Vagina (tissue), 2 donors: ENCODE measurements around the gene ARHGAP42.

Experiments used
- POLR2A ChIP-seq, 2 donors: fragments of 450-650 bp; IDR thresholded peaks; one replicate each; pipeline ENCODE4 v1.6.1; 2017; ENCODE audit warnings: antibody characterized with exemption in 2 of 2, mild to moderate bottlenecking in 2 of 2, moderate library complexity in 2 of 2
- POLR2AphosphoS5 ChIP-seq, 2 donors: sonication (generic); formaldehyde crosslinking; IDR thresholded peaks; one replicate each; pipeline ENCODE4 v1.9.0; 2017; ENCODE audit warnings: antibody characterized with exemption in 2 of 2, mild to moderate bottlenecking in 2 of 2, low read depth in 1 of 2; ENCODE audit not compliant: insufficient read depth in 1 of 2
- TF ChIP-seq, protein P1 (sequence below), 3 experiments: fragments of 450-650 bp in 2 of 3; fragments of 200-600 bp in 1 of 3; sonication (generic) in 1 of 3; IDR thresholded peaks; one replicate each; pipeline ENCODE4 v1.5.1; 2017 to 2019; ENCODE audit warnings: antibody characterized with exemption in 3 of 3, mild to moderate bottlenecking in 2 of 3, moderate library complexity in 2 of 3

DNA sequence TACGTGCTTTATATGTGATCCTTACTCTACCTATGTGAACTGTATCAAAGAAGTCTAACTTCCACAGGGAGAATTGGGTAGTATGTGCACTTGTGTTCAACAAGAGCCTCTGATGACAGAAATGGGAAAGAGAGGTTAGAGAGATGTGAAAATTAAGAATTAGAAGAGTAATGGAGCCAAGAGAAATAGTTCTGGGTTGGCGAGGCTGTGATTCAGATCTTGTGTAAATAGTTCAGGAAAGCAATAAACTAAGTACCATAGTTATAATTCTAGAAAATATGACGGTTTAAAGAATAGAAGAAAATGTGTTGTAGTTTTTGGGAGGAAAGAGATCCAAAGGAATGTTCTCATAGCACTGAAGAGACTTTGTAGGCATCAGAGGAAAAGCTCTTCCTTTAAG lies 112.4 kb downstream of the ARHGAP42 start:
- TF ChIP-seq, protein P1, sequence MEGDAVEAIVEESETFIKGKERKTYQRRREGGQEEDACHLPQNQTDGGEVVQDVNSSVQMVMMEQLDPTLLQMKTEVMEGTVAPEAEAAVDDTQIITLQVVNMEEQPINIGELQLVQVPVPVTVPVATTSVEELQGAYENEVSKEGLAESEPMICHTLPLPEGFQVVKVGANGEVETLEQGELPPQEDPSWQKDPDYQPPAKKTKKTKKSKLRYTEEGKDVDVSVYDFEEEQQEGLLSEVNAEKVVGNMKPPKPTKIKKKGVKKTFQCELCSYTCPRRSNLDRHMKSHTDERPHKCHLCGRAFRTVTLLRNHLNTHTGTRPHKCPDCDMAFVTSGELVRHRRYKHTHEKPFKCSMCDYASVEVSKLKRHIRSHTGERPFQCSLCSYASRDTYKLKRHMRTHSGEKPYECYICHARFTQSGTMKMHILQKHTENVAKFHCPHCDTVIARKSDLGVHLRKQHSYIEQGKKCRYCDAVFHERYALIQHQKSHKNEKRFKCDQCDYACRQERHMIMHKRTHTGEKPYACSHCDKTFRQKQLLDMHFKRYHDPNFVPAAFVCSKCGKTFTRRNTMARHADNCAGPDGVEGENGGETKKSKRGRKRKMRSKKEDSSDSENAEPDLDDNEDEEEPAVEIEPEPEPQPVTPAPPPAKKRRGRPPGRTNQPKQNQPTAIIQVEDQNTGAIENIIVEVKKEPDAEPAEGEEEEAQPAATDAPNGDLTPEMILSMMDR (IDR thresholded peaks at IDR 0.05): no peak
- TF ChIP-seq POLR2A (IDR thresholded peaks at IDR 0.05) (no peak), POLR2AphosphoS5 (IDR thresholded peaks at IDR 0.05; ENCODE audit: insufficient read depth in 1 of 2, low read depth in 1 of 2) (no peak)
